GM12891 (cell line): Measurements from ENCODE around the gene AK8.

Experiments
- POLR2A ChIP-seq: IDR thresholded peaks from 2 replicates; pipeline ENCODE4 v1.6.1; 2011; ENCODE audit warnings: low read depth, low read length, control low read depth
- POLR2AphosphoS5 ChIP-seq: IDR thresholded peaks from 2 replicates; pipeline ENCODE4 v1.6.1; 2011; ENCODE audit warnings: low read depth, low read length, control low read depth
- POU2F2 ChIP-seq: IDR thresholded peaks from 2 replicates; pipeline ENCODE4 v1.6.1; 2011; ENCODE audit warnings: low read depth, mild to moderate bottlenecking, control low read depth, low read length, moderate library complexity
- TAF1 ChIP-seq: IDR thresholded peaks from 2 replicates; pipeline ENCODE4 v1.6.1; 2011; ENCODE audit warnings: low read depth, low read length, control low read depth

DNA sequence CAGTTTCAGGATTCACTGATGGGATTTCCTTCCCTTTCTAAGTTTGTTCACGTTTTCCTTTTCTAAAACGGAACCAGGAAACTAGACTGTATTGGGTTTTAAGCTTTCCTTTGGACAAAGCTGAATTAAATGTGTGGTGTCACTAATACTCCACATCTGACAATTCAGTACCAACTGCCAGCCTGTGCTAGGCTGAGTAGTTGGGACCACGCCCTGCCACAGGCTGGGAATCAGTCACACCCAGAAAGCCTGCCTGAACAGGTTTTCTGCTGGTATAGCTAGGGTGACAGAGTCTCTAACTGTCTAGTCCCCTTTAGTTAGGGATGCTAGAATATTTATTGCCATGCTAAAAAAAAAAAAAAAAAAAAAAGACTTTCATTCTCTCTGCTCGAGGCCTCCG lies 16.3 kb upstream of the AK8 start:
- TF ChIP-seq POLR2AphosphoS5 (no peak), POLR2A (no peak), POU2F2 (no peak), TAF1 (no peak)
